ENCODE measurements around the gene NACA2.
"Not testable (repeated sequence)": the region's sequence is repeated elsewhere in the genome, so short reads cannot be mapped to it uniquely, and the experiment has no call there.

GRCh38 chr17:61572547-61572946 is 18.5 kb downstream of the NACA2 start:
- TF ChIP-seq, protein P1, sequence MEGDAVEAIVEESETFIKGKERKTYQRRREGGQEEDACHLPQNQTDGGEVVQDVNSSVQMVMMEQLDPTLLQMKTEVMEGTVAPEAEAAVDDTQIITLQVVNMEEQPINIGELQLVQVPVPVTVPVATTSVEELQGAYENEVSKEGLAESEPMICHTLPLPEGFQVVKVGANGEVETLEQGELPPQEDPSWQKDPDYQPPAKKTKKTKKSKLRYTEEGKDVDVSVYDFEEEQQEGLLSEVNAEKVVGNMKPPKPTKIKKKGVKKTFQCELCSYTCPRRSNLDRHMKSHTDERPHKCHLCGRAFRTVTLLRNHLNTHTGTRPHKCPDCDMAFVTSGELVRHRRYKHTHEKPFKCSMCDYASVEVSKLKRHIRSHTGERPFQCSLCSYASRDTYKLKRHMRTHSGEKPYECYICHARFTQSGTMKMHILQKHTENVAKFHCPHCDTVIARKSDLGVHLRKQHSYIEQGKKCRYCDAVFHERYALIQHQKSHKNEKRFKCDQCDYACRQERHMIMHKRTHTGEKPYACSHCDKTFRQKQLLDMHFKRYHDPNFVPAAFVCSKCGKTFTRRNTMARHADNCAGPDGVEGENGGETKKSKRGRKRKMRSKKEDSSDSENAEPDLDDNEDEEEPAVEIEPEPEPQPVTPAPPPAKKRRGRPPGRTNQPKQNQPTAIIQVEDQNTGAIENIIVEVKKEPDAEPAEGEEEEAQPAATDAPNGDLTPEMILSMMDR (IDR thresholded peaks at IDR 0.05), result not testable (repeated sequence)
- TF ChIP-seq POLR2A (IDR thresholded peaks at IDR 0.05), result not testable (repeated sequence)
